H1 (cell line): ENCODE measurements around the gene NAXE. TPM values are rescaled to one million over a fixed set of nuclear protein-coding genes. Genes with fewer than 3 reads are reported as not detected.

ENCODE experiments used
- CTCF ChIA-PET: fragments of 300-600 bp; sonication (Branson Sonifier 250); formaldehyde crosslinking; loops from one replicate; lab custom pipeline; 2021; ENCODE audit not compliant: partially characterized antibody; lab: Charles Lee
- POLR2A ChIA-PET: fragments of 300-600 bp; sonication (Branson Sonifier 250); formaldehyde crosslinking; loops from one replicate; lab custom pipeline; 2021; ENCODE audit warnings: inconsistent platforms; ENCODE audit not compliant: partially characterized antibody; lab: Charles Lee
- DNase-seq, 2 experiments: peaks; one replicate each; pipeline versions ENCODE4 v3.0.0 to v3.0.0-alpha.2; 2010 to 2022; ENCODE audit warnings: low spot score in 2 of 2, low read depth in 1 of 2, mixed read lengths in 1 of 2
- FAIRE-seq: peaks from 2 replicates; lab custom pipeline; 2011; peaks lifted over from hg19 to GRCh38; lab: Jason Lieb, UNC
- H2AFZ ChIP-seq: 2 replicates; pipeline ENCODE4 v1.8.1; 2012; ENCODE audit warnings: low read length, inconsistent platforms
- H2AK5ac ChIP-seq: 2 replicates; pipeline ENCODE4 v1.6.1; 2013; ENCODE audit warnings: low read depth, low read length
- H2BK120ac ChIP-seq: replicated peaks from 2 replicates; pipeline ENCODE3; 2013; ENCODE audit warnings: low read depth, low read length, inconsistent platforms
- H2BK12ac ChIP-seq: 2 replicates; pipeline ENCODE4 v1.6.1; 2013; ENCODE audit warnings: low read depth, low read length
- H2BK15ac ChIP-seq: 2 replicates; pipeline ENCODE4 v1.6.1; 2013; ENCODE audit warnings: low read length
- H2BK20ac ChIP-seq: 2 replicates; pipeline ENCODE4 v1.6.1; 2013; ENCODE audit warnings: low read length
- H2BK5ac ChIP-seq: 2 replicates; pipeline ENCODE4 v1.6.1; 2013; ENCODE audit warnings: low read depth, low read length
- H3K14ac ChIP-seq: 2 replicates; pipeline ENCODE4 v1.6.1; 2013; ENCODE audit warnings: inconsistent platforms; ENCODE audit not compliant: insufficient read length
- H3K18ac ChIP-seq: 2 replicates; pipeline ENCODE4 v1.6.1; 2013; ENCODE audit warnings: low read length; ENCODE audit errors: extremely low read depth
- H3K23ac ChIP-seq: 2 replicates; pipeline ENCODE4 v1.6.1; 2013; ENCODE audit warnings: inconsistent platforms; ENCODE audit not compliant: insufficient read length
- H3K23me2 ChIP-seq: 2 replicates; pipeline ENCODE4 v1.6.1; 2013; ENCODE audit warnings: low read depth, low read length
- H3K27ac ChIP-seq: 2 replicates; pipeline ENCODE4 v1.6.1; 2011; ENCODE audit warnings: low read depth, low read length, inconsistent platforms
- H3K27me3 ChIP-seq, 4 experiments: replicated peaks in 1 of 4; 1 replicate in 1 of 4; 2 replicates in 3 of 4; pipeline versions ENCODE4 v1.6.1 to v1.8.1; 2011 to 2013; ENCODE audit warnings: low read length in 3 of 4, mild to moderate bottlenecking in 3 of 4, inconsistent platforms in 2 of 4, mixed read lengths in 2 of 4, moderate library complexity in 1 of 4; ENCODE audit not compliant: control insufficient read depth in 3 of 4, insufficient read depth in 3 of 4; ENCODE audit errors: extremely low read depth in 1 of 4
- H3K36me3 ChIP-seq, 4 experiments: 2 replicates each; pipeline versions ENCODE4 v1.6.1 to v1.8.1; 2011 to 2013; ENCODE audit warnings: mild to moderate bottlenecking in 4 of 4, low read length in 3 of 4, moderate library complexity in 2 of 4, control low read depth in 1 of 4, inconsistent platforms in 1 of 4; ENCODE audit not compliant: insufficient read depth in 4 of 4, control insufficient read depth in 2 of 4
- H3K4ac ChIP-seq: replicated peaks from 2 replicates; pipeline ENCODE3; 2013; ENCODE audit warnings: low read length, low read depth, mixed read lengths, inconsistent platforms; ENCODE audit not compliant: insufficient read length
- H3K4me1 ChIP-seq, 4 experiments: replicated peaks in 1 of 4; 1 replicate in 1 of 4; 2 replicates in 3 of 4; pipeline versions ENCODE4 v1.6.1 to v1.8.1; 2011 to 2013; ENCODE audit warnings: low read length in 3 of 4, inconsistent platforms in 2 of 4, mixed read lengths in 1 of 4; ENCODE audit not compliant: insufficient read depth in 4 of 4, control insufficient read depth in 3 of 4
- H3K4me2 ChIP-seq, 2 experiments: 2 replicates each; pipeline versions ENCODE4 v1.6.1 to v1.8.1; 2011 to 2013; ENCODE audit warnings: low read depth in 2 of 2, low read length in 2 of 2, control low read depth in 1 of 2, inconsistent platforms in 1 of 2, mild to moderate bottlenecking in 1 of 2; ENCODE audit not compliant: insufficient read depth in 1 of 2
- H3K4me3 ChIP-seq, 4 experiments: fragments of 200-600, 300-600 bp in 1 of 4; sonication (generic), shearing (Covaris generic), sonication (Bioruptor Twin) in 1 of 4; 2 replicates each; pipeline versions ENCODE4 v1.5.1 to v1.8.1; 2011 to 2016; ENCODE audit warnings: low read length in 4 of 4, low read depth in 3 of 4, control low read depth in 2 of 4, inconsistent platforms in 2 of 4, mild to moderate bottlenecking in 2 of 4, mixed read lengths in 1 of 4, moderate library complexity in 1 of 4; ENCODE audit not compliant: insufficient read depth in 2 of 4; ENCODE audit errors: extremely low read depth in 1 of 4
- H3K56ac ChIP-seq: replicated peaks from 2 replicates; pipeline ENCODE3; 2013; ENCODE audit warnings: low read depth, mild to moderate bottlenecking, mixed read lengths, low read length, inconsistent platforms; ENCODE audit not compliant: insufficient read length
- H3K79me1 ChIP-seq: 2 replicates; pipeline ENCODE4 v1.6.1; 2013; ENCODE audit warnings: low read depth, low read length, control low read depth
- H3K79me2 ChIP-seq, 2 experiments: 2 replicates each; pipeline versions ENCODE4 v1.6.1 to v1.8.1; 2012 to 2013; ENCODE audit warnings: low read length in 2 of 2, mild to moderate bottlenecking in 2 of 2, inconsistent platforms in 1 of 2; ENCODE audit not compliant: insufficient read depth in 2 of 2, control insufficient read depth in 1 of 2
- H3K9ac ChIP-seq, 4 experiments: replicated peaks in 1 of 4; 1 replicate in 1 of 4; 2 replicates in 3 of 4; pipeline versions ENCODE4 v1.6.1 to v1.8.1; 2011 to 2013; ENCODE audit warnings: low read depth in 3 of 4, low read length in 3 of 4, control low read depth in 2 of 4, mild to moderate bottlenecking in 2 of 4, moderate library complexity in 2 of 4, inconsistent platforms in 1 of 4; ENCODE audit errors: extremely low read depth in 1 of 4
- H3K9me3 ChIP-seq, 2 experiments: 2 replicates each; pipeline versions ENCODE4 v1.6.1 to v1.8.1; 2012 to 2013; ENCODE audit warnings: mild to moderate bottlenecking in 2 of 2, moderate library complexity in 2 of 2, control low read depth in 1 of 2, inconsistent platforms in 1 of 2, low read depth in 1 of 2, low read length in 1 of 2, mixed read lengths in 1 of 2; ENCODE audit not compliant: insufficient read depth in 2 of 2
- H4K20me1 ChIP-seq, 2 experiments: replicated peaks in 1 of 2; 2 replicates each; pipeline versions ENCODE3 to v1.8.1; 2011 to 2013; ENCODE audit warnings: inconsistent platforms in 2 of 2, low read length in 2 of 2, mild to moderate bottlenecking in 1 of 2; ENCODE audit not compliant: insufficient read depth in 2 of 2, control insufficient read depth in 1 of 2
- H4K5ac ChIP-seq: 2 replicates; pipeline ENCODE4 v1.6.1; 2013; ENCODE audit warnings: low read length, low read depth, mixed read lengths, inconsistent platforms; ENCODE audit not compliant: insufficient read length
- H4K8ac ChIP-seq: 2 replicates; pipeline ENCODE4 v1.8.0; 2013; ENCODE audit warnings: mild to moderate bottlenecking, moderate library complexity, low read length, inconsistent platforms; ENCODE audit not compliant: insufficient read depth; ENCODE audit errors: extremely low read depth
- H4K91ac ChIP-seq: replicated peaks from 2 replicates; pipeline ENCODE3; 2013; ENCODE audit warnings: low read length, mixed read lengths, inconsistent platforms; ENCODE audit not compliant: insufficient read length
- BRCA1 ChIP-seq: IDR thresholded peaks from 2 replicates; pipeline ENCODE4 v1.6.1; 2012; ENCODE audit warnings: low read depth, low read length, improper control_type of control experiment
- CEBPB ChIP-seq: IDR thresholded peaks from 2 replicates; pipeline ENCODE4 v1.6.1; 2012; ENCODE audit warnings: low read depth, low read length
- GTF2F1 ChIP-seq: IDR thresholded peaks from 2 replicates; pipeline ENCODE4 v1.6.1; 2012; ENCODE audit warnings: low read depth, low read length, improper control_type of control experiment, borderline replicate concordance
- KDM1A ChIP-seq: fragments of 200-600, 300-600 bp; sonication (generic); IDR thresholded peaks from 2 replicates; pipeline ENCODE4 v1.7.1; 2016; ENCODE audit warnings: mild to moderate bottlenecking, low read length, borderline replicate concordance
- SP4 ChIP-seq: IDR thresholded peaks from 2 replicates; pipeline ENCODE4 v1.6.1; 2012; ENCODE audit warnings: low read length, inconsistent platforms
- USF2 ChIP-seq: IDR thresholded peaks from 2 replicates; pipeline ENCODE4 v1.6.1; 2011; ENCODE audit warnings: low read length, improper control_type of control experiment
- WGBS, 2 experiments: shearing (Covaris generic) in 1 of 2; methylation state at CpG; one replicate each; pipeline versions ENCODE4 v1.1.6 to v1.1.7; 2013 to 2015; ENCODE audit warnings: low lambda C conversion rate in 2 of 2, mixed read lengths in 2 of 2, inconsistent platforms in 1 of 2, low coverage in 1 of 2, missing lambda C conversion rate in 1 of 2; ENCODE audit not compliant: insufficient replicate concordance in 2 of 2, insufficient coverage in 1 of 2, insufficient read length in 1 of 2; ENCODE audit errors: extremely low coverage in 1 of 2, missing lambda C conversion rate in 1 of 2; 5-methylcytosine and 5-hydroxymethylcytosine counted together
- polyA plus RNA-seq, 7 experiments: library from polyadenylated mRNA; depleted of rRNA in 3 of 7; stranded (reverse) in 5 of 7; unstranded in 2 of 7; fragments of >200 nt in 5 of 7; fragments of 200-250 nt in 2 of 7; gene quantifications; 1 replicate in 5 of 7; 2 replicates in 1 of 7; 4 replicates in 1 of 7; pipeline versions ENCODE4 v1.2.1 to v1.2.3, GENCODE V29; 2011 to 2013; ENCODE audit warnings: missing spikeins in 2 of 7, mixed read lengths in 2 of 7
- total RNA-seq: library from RNA; stranded (reverse); fragmentation: NEBNext Ultra II Directional; extraction: Animal tissue kit (Norgen Biotek cat#: 25700); gene quantifications from 2 replicates; pipeline ENCODE4 v1.2.1, GENCODE V29; 2021

Gene NAXE
- total and polyA plus RNA-seq, 2 of the 8 experiments (the other 6 are each of a cell fraction or from before 2014, with no cell fraction given): 73.1 to 74.3 TPM

GRCh38 chr1:156582388-156583017, 9.1 kb upstream of the NAXE start:
- Histone ChIP-seq H3K36me3 (no peaks in the 10 kb centered on the region), H3K9ac (no peak overlapping the region), H3K23ac (no peak overlapping the region), H3K27ac (no peak overlapping the region), H3K56ac (no peak overlapping the region), H3K4me3 (no peak overlapping the region), H4K8ac (peak overlapping the region; percentile 57; the same call in 1 of the 2 replicates), H3K79me2 (no peaks in the 10 kb centered on the region), H2BK5ac (no peak overlapping the region), H3K4ac (no peak overlapping the region), H3K14ac (no peak overlapping the region), H3K4me1 (peaks cover 0 to 10% (median 3%) of the 10 kb centered on the region in 4 experiments; a peak in 5 of 7 replicates), H2BK15ac (no peak overlapping the region; the same call in 1 of the 2 replicates), H4K91ac (no peak overlapping the region), H2AK5ac (no peak overlapping the region), H3K18ac (no peak overlapping the region), H2BK12ac (no peak overlapping the region; the same call in 1 of the 2 replicates), H3K79me1 (no peaks in the 10 kb centered on the region), H2BK120ac (no peak overlapping the region), H2AFZ (no peak overlapping the region), H4K20me1 (no peaks in the 10 kb centered on the region), H4K5ac (no peak overlapping the region), H2BK20ac (no peak overlapping the region), H3K23me2 (no peaks in the 10 kb centered on the region; the same call in 1 of the 2 replicates), H3K4me2 (no peak overlapping the region), H3K9me3 (no peaks in the 10 kb centered on the region), H3K27me3 (no peaks in the 10 kb centered on the region)
- FAIRE-seq (no peak), DNase-seq (no peak)
- ChIA-PET POLR2A (interaction anchor here (0.9 to 3.6 kb wide), 6 partner anchors 10 to 19 kb away, joined by 3 to 27 read pairs (median 5); partner anchors contain the start of genes GPATCH4, IQGAP3 and NAXE), CTCF (interaction anchor here (0.6 to 5.1 kb wide), 21 partner anchors 9 to 196 kb away, joined by 3 to 55 read pairs (median 4); partner anchors contain the start of genes GPATCH4, HAPLN2 and IQGAP3)
- WGBS, 2 experiments: 84% methylated on average over 9 of the region's 9 CpGs; no CpG with 5 or more reads in 1 of the 2 experiments
- no peak for TF ChIP-seq GTF2F1
- TF ChIP-seq USF2: no peak
- TF ChIP-seq CEBPB: no peak
- no peak for TF ChIP-seq SP4
- no peak for TF ChIP-seq KDM1A
- TF ChIP-seq BRCA1: no peak
